Fibroblast of skin of scalp (primary cell): ENCODE data around the gene HDAC2. TPM values are rescaled to one million over a fixed set of nuclear protein-coding genes. Genes with fewer than 3 reads are reported as not detected.
"Not testable (repeated sequence)": the region's sequence is repeated elsewhere in the genome, so short reads cannot be mapped to it uniquely, and the experiment has no call there.

Experiments
- DNase-seq: peaks from one replicate; pipeline ENCODE4 v3.0.0-alpha.2; 2013
- polyA plus RNA-seq, 2 experiments: library from polyadenylated mRNA; unstranded; fragments of 120-200 nt; gene quantifications; one replicate each; pipeline ENCODE4 v1.2.1, GENCODE V29; 2013; ENCODE audit not compliant: insufficient read length in 2 of 2

HDAC2 gene
- 134 TPM for polyA plus RNA-seq (2013, experiment 1 of 2; ENCODE audit: insufficient read length)
- polyA plus RNA-seq (2013, experiment 2 of 2; ENCODE audit: insufficient read length), result 146 TPM

- DNase-seq, result peak; percentile 87
These were observed at the start of gene HDAC2 for GRCh38 chr6:113970805-113971676. Gene HDAC2 (minus strand): TSS chr6:113971148. CDS start chr6:113970908, 240 bp downstream.

DNA sequence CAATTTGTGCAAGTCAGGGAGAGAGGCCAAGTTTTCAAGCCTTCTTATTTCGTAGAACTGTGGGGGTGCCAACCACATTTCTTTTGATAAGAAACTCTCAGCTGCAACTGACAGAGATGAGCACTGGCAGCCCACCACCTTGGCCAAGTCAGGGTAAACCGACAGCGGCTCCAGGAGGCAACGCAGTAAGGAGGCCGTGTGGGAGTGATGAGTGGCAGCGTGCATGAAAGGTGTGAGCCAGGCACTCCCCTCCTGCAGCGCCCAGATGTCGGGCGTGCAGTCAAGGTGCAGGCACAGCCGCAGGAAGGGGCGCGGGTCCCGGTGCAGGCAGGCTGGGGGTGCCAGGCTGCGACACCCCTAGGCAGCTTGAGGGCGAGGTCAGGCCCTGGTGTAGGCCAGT is 49.2 kb upstream of the HDAC2 start:
- no peak for DNase-seq

DNA sequence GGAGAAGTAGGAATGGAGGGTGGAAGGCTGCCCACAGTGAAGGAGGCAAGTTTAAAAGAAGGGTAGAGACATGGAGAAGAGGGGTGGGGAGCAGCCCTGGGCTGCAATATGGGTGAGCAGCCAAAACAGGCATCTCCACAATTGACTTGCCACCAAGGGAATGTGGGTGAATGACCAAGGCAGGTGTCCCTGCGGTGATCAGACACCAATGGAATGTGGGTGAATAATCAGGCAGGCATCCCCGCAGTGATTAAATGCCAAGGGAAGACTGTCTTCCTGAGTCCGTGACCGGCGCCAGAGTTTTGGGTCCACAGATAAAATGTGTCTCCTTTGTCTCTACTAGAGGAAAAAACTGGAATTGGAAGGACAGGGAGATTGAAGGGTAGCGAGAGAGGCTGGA is 46.2 kb upstream of the HDAC2 start:
- peak; percentile 42 for DNase-seq

GRCh38 chr6:114014106-114014505 is 43.2 kb upstream of the HDAC2 start:
- not testable (repeated sequence) for DNase-seq

GRCh38 chr6:114011486-114011885 is 40.5 kb upstream of the HDAC2 start:
- DNase-seq, result not testable (repeated sequence)

DNA sequence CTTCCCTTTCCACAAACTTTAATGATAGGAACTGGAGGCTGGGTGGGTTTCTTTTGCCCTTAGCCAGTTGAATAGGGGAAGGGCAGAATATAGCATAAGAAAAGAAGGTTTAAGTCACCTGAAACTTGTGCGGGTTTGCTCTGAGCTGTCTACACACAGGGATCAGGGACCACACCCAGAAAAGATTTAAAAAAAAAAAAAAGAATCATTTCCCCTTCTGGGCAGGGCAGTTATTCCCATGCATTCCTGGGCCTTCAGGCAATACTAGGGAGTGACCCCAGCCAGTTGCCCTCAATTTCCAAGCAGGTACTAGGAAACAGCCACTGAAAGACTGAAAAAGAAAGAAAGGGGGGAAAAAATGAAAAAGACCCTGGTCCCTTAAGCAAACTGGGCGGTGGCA is 39.6 kb upstream of the HDAC2 start:
- DNase-seq, result no peak

DNA sequence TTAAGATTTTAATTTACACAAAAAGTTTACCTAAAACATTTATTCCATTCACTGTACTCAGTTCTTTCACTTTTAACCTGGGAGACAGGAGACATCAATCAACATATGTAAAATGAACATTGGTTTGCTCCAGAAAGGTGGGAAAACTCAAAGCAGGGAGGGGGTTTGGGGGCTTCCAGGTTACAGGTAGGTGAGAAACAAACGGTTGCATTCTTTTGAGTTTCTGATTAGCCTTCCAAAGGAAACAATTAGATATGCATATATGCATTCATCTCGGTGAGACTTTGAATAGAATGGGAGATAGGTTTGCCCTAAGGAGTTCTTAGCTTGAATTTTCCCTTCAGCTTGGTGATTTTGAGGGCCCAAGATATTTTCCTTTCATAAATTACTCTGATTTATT is 38.2 kb upstream of the HDAC2 start:
- DNase-seq, result no peak

DNA sequence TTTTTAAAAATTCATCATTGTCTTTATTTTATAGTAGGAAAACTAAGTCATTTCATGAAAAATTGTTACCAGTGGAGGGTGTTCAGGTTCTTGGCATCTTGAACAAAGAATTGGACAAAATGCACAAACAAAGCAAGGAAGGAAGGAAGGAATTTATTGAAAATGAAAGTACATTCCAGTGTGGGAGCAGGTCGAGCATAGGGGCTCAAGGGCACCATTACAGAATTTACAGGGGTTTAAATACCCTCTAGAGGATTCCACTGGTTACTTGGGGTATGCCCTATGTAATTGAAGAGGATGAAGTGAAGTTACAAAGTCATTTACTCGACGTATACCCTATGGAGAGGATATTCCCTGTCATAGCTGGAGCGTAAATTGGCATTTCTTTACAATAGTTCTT is 37.4 kb upstream of the HDAC2 start:
- no peak for DNase-seq

DNA sequence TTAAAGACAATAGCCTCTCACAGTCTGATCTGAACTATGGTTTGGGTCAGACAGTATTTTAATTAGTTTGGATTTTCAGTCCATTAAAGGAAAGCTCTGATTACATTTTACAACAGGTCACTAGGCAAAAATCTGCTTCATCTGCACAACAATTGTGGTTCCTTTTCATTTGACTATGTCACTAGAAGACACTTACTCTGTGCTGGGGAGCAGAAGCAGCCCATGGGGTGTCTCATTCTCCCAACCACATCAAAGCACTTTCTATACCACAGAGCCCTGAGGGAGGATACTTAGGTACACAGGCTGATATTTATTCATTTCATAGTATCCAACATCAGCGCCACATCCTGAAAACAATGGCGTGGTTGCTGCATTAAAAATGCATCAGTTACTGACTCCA is 36.6 kb upstream of the HDAC2 start:
- DNase-seq, result no peak

DNA sequence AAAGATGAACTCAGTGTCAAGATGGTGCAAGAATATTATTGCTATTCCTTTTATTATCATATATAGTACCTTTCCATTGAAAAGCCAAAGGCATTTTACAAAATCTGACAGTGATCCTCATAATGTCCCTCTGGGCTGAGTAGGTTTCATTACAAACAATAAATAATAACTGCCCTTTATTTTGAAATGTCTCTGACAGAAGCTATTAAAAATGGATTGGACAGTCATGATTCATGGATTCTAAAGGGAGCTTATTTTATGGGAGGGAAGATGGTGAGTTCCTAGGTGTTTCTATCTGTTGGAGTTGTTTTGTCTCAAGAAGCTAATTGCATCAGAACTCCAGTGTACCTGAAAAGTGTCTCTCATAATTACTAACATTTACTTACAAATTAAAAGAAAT is 30.4 kb upstream of the HDAC2 start:
- DNase-seq, result no peak

- peak; percentile 57 for DNase-seq
These were observed 29.1 kb upstream of the HDAC2 start for GRCh38 chr6:114000069-114000468.

DNA sequence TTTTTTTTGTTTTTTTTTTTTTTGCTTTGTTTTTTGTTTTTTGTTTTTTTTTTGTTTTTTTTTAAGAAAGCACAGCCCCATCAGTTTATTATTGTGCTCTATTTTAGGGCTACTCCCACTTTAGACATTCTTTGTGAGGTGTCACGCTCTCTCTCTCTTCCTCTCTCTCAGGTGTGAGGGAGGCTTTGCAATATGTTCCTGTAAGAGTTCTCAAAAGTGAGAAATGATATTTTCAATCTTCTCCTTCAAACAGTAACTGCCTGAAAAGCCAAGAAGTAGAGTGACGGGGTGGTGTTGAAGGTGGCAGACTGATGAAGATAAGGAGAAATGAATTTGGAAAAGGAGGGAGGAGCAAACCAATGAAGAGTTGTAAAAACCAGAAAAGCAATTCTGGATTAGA is 28.3 kb upstream of the HDAC2 start:
- DNase-seq, result no peak

DNA sequence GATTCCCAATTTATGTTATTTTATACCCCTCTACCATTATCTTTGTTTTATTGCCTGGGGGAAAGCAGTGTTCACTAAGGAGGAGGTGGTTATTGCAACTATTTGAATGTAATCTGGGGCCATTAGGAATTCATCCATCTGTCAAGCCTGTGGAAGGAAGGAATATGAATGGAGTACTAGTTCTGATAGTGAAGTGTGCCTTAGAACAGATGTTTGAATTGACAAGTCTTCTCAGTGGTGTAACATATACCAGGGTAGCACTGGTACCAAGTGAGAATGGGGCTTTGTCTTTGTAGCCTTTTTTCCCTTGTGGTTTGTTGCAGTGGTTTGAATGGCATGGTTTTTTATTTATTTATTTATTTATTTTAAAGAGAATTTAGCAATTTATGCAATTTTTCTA is 27.9 kb upstream of the HDAC2 start:
- no peak for DNase-seq

GRCh38 chr6:113997116-113997515 is 26.2 kb upstream of the HDAC2 start:
- DNase-seq, result peak; percentile 88

- peak; percentile 94 for DNase-seq
These were observed 24.7 kb upstream of the HDAC2 start for GRCh38 chr6:113995634-113996033.

GRCh38 chr6:113994934-113995342 is 24.0 kb upstream of the HDAC2 start:
- peak; percentile 94 for DNase-seq

DNA sequence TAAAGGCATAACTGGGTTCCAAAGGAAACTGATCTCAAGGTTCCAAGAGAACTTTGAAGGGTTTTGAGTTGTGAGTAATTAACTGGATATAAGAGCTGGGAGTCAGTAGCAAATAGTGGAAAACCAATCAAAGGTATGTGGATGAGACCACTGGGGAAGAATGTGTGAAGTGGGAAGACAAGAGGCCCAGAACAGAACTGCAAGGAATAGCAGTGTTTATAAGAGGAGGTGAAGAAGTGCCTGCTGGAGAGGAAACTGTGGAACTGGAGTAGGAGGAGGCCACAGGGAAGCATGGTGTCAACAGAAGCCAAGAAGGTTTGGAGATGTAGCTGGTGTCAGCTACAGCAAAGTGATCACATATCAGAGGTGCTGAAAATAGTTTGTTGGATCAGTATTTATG is 18.7 kb upstream of the HDAC2 start:
- DNase-seq, result peak; percentile 26

GRCh38 chr6:113982675-113983074 is 11.7 kb upstream of the HDAC2 start:
- not testable (repeated sequence) for DNase-seq

DNA sequence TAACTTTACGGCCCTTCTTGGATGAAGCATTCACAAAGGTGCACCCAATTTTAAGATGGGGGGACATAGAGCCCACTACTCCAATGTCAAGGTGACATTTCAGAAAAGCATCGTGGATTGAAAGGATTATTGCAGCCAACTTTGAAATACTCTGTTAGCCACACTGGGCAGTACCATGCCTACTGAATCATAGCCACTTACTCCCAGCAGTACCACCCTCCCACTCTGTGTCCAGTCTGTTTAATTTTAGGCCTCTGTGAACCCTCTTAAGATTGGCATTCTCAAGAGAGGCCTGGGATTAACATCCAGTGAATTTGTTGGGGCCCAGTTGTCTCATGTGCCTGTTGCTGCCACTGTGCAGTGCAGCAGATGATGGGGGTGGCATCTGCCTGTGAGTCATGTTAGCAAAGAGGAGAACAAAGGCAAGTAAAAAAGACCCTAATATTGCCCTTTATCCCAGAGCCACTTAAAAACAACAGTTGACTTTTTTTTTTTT is 11.2 kb upstream of the HDAC2 start:
- DNase-seq, result no peak

- DNase-seq, result no peak
These were observed 10.1 kb upstream of the HDAC2 start for GRCh38 chr6:113980937-113981554.

DNA sequence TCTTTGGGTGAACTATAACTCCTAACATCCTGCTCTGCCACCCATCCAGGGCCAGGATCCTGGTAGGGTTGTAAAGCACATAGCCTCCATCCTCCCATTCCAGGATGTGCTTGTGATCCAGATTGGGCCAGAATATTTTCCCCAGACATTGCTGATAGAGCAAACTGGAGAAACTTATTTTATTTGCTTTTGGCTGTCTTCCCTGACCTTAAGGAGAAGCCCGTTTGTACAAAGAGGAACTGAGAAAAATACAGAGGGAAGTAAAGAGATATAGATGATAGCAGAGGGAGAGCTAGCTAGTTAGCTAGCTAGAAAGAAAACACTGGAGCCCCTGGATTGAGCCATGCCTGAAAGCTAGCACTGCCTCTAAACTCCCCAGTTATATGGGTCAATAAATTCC is 9.0 kb upstream of the HDAC2 start:
- DNase-seq, result no peak

- no peak for DNase-seq
These were observed 7.2 kb upstream of the HDAC2 start for GRCh38 chr6:113978084-113978675.

- DNase-seq, result no peak
These were observed 5.9 kb upstream of the HDAC2 start for GRCh38 chr6:113976806-113977205.
